GM19452 (cell line): Measurements from ENCODE around the gene LRP1.

ENCODE experiments used
- ATAC-seq: cut with Tn5 transposase; IDR thresholded peaks from one replicate; pipeline ENCODE4 v1.9.1; 2021; ENCODE audit not compliant: unreplicated experiment

Gene LRP1

GRCh38 chr12:57190037-57190436 lies 61.8 kb downstream of the LRP1 start:
- no peak for ATAC-seq

- ATAC-seq = no peak
Measured at GRCh38 chr12:57190821-57191220, 62.5 kb downstream of the LRP1 start.

DNA sequence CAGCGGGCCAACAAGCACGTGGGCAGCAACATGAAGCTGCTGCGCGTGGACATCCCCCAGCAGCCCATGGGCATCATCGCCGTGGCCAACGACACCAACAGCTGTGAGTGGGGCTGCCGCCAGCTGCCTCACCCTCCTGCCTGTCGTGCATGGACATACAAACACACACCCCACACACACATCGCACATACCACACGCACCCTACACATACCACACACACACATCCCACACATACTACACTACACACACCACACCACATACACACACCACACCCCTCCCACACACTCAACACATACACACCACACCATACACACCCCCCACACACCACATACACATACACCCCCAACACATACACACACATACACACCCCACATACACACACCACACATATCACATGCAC lies 63.1 kb downstream of the LRP1 start:
- no peak for ATAC-seq

- ATAC-seq = no peak
Measured at GRCh38 chr12:57192920-57193319, 64.6 kb downstream of the LRP1 start.

- no peak for ATAC-seq
Measured at GRCh38 chr12:57193706-57194245, 65.5 kb downstream of the LRP1 start.

DNA sequence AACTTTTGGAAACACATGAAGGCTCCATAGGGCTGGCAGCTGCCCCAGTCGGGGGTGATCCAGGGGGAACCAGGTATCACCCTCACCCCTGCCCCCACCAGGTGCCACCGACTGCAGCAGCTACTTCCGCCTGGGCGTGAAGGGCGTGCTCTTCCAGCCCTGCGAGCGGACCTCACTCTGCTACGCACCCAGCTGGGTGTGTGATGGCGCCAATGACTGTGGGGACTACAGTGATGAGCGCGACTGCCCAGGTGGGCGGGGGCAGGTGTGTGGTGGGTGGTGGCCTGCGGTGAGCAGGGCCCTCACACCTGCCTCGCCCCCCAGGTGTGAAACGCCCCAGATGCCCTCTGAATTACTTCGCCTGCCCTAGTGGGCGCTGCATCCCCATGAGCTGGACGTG lies 66.0 kb downstream of the LRP1 start:
- ATAC-seq = no peak

GRCh38 chr12:57195186-57195585 lies 66.9 kb downstream of the LRP1 start:
- no peak for ATAC-seq

GRCh38 chr12:57195611-57196371 lies 67.5 kb downstream of the LRP1 start:
- ATAC-seq = no peak

DNA sequence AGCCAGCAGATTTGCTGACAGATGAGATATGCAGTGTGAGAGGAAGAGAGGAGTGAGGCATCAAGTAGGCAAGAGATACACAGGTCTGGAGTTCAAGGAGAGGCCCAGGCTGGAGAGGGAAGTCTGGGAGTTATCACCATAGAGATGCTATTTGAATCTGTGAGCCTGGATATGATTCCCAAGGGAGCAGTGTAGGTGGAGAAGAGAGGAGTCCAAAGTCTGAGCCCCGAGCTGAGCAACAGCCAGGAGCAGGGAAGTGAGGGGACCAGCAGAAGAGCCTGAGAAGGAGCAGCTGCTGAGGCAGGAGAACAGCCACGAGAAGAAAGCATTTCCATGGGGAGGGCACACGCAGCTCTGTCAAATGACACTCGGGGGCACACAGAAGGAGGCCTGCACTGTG lies 68.2 kb downstream of the LRP1 start:
- no peak for ATAC-seq

- no peak for ATAC-seq
Measured at GRCh38 chr12:57196956-57197355, 68.7 kb downstream of the LRP1 start.

GRCh38 chr12:57198329-57198728 lies 70.0 kb downstream of the LRP1 start:
- ATAC-seq = no peak

DNA sequence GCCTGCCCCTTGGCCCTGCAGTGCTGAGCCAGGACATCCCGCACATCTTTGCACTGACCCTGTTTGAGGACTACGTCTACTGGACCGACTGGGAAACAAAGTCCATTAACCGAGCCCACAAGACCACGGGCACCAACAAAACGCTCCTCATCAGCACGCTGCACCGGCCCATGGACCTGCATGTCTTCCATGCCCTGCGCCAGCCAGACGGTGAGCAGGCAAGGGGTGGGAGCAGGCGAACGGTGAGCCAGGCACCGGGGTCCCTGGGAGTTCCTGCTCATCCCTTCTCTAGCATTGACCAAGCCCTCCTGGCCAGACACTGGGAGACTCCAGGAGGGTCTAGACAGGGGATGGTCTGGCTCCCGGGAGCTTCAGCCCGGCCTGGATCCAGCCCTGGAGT lies 70.9 kb downstream of the LRP1 start:
- no peak for ATAC-seq

DNA sequence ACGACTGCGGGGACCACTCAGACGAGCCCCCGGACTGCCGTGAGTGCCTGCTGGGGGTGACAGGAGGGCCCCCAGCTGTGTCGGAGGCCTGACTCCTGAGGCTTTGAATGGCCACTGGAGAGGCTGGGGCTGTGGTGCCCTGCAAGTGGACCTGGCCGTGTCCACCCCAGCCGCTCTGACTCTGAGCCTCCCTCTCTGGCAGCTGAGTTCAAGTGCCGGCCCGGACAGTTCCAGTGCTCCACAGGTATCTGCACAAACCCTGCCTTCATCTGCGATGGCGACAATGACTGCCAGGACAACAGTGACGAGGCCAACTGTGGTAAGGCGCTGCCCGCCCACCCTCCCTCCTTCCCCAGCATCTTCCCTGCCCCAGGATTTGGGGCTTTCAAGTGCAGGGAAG lies 72.2 kb downstream of the LRP1 start:
- ATAC-seq = no peak

- ATAC-seq = no peak
Measured at GRCh38 chr12:57201219-57201618, 72.9 kb downstream of the LRP1 start.

- ATAC-seq = no peak
Measured at GRCh38 chr12:57201631-57202030, 73.3 kb downstream of the LRP1 start.

DNA sequence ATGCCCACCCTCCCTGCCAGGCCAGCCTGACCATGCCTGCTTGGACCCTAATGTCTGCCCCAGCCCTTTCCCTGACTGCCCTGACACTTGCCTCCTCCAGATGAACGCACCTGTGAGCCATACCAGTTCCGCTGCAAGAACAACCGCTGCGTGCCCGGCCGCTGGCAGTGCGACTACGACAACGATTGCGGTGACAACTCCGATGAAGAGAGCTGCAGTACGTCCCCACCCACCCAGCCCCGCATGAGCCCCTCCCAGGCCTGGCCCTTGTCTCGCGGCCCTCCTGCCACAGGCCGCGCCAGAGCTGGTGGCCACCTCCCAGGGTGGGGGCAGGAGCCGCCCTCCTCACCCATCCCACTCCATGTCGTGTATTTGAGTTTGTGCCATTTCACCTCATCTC lies 74.0 kb downstream of the LRP1 start:
- ATAC-seq = no peak

GRCh38 chr12:57203201-57203600 lies 74.9 kb downstream of the LRP1 start:
- no peak for ATAC-seq

DNA sequence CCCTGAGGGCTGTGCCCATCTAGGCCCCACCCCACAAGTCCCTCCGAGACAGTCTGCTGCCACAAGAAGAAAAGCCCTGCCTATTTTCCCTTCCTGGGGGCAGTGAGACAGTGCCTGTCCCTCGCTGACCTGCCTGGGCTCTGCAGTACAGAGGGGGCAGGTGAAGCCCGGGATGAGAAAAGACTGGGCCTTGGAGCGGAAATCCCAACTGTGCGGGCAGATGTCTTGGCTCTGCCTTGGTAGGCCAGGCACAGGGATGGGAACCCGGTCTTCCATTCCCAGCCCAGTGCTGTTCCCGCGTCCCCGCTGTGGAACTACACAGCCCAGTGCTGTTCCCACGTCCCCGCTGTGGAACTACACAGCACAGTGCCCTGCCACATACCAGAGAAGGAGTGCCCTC lies 75.5 kb downstream of the LRP1 start:
- ATAC-seq = no peak

GRCh38 chr12:57204454-57204853 lies 76.2 kb downstream of the LRP1 start:
- ATAC-seq = no peak

- ATAC-seq = no peak
Measured at GRCh38 chr12:57205186-57205585, 76.9 kb downstream of the LRP1 start.

GRCh38 chr12:57205931-57206330 lies 77.6 kb downstream of the LRP1 start:
- no peak for ATAC-seq

DNA sequence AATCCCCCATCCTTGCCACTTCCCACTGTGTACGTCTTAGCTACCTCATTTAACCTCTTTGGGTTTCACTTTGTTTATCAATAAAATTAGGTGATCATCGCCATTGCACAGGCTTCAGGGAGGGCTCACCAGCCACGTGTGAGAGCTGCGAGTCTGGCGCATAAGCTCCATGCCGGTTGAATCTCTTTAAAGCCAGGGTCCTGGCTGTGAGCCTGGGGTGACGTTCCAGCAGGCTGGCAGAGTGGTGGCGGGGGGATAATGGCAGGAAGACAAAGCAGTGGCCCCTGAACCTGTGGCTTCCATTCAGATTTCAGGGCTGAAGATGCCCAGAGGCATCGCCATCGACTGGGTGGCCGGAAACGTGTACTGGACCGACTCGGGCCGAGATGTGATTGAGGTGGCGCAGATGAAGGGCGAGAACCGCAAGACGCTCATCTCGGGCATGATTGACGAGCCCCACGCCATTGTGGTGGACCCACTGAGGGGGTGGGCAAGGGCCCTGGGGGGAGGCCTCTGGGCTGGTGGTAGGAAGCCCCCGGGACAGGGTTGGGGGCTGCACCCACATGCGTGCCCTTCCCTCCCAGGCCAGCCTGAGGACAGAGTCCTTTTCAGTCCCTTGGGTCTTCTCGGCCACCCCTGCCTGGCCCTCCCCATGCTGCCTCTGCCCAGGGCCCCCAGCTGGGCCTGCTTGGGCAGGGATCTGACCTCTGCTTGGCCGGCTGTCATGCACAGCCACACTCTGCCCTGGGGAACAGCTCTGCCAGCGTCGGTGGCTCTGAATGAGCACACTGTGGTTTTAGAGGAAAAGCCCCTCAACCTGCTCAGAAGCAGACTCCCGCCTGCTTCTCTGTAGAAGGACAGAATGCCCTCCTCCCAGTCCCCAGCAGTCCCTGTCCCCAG lies 79.7 kb downstream of the LRP1 start:
- ATAC-seq = no peak
